GM21526 (cell line): ENCODE results near the gene PPP4R2.

Source experiments
- ATAC-seq: cut with Tn5 transposase; IDR thresholded peaks from one replicate; pipeline ENCODE4 v1.9.1; 2021; ENCODE audit warnings: moderate library complexity; ENCODE audit not compliant: unreplicated experiment, low FRiP score

Gene PPP4R2

DNA sequence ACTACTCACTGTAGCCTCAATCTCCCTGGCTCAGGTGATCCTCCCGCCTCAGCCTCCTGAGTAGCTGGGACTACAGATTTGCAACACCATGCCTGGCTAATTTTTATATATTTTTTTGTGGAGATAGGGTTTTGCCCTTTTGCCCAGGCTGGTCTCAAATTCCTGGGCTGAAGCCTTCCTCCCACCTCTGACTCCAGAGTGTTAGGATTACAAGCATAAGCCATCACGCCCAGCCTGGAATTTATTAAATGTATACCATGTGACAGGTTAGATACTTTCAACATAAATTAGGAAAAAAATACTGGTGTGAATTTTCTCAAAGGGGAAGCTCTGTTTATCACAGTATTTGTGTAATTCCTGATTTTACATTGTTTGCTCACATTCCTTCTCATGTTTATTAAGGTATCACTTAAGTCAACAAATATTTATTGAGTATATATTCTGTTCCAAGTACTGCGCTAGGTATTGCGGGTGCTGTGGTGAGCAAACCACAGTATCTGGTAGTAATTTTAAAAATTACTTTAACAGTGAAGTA lies 24.8 kb downstream of the PPP4R2 start:
- no peak for ATAC-seq

GRCh38 chr3:73024836-73025235 lies 28.2 kb downstream of the PPP4R2 start:
- no peak for ATAC-seq

DNA sequence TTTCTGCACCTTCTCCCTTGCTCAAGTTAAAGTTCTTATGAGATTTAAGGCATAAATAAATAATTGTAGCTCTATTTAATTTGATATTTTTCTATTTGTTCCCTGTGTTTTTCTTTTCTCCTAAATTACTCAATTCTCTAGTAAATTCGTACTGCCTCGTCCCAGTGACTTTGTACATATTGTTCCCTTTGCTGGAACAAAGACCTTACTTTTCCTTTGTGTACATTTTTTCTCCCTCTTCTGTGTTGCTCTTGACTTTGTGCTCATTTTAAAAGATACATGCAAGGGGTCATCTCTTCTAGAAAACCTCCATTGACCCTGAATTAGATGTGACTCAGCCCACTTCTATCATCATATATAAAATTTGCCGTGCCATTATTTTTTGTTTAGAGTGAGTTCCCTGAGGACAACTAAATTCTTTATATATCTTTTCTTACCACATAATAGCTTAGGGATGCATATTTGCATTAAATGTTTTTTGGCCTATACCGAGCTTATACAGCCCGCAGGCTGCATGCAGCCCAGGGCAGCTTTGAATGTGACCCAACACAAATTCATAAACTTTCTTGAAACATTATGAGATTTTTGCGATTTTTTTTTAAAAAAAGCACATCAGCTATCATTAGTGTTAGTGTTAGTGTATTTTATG lies 29.6 kb downstream of the PPP4R2 start:
- no peak for ATAC-seq

GRCh38 chr3:73026760-73027113 lies 30.1 kb downstream of the PPP4R2 start:
- no peak for ATAC-seq

DNA sequence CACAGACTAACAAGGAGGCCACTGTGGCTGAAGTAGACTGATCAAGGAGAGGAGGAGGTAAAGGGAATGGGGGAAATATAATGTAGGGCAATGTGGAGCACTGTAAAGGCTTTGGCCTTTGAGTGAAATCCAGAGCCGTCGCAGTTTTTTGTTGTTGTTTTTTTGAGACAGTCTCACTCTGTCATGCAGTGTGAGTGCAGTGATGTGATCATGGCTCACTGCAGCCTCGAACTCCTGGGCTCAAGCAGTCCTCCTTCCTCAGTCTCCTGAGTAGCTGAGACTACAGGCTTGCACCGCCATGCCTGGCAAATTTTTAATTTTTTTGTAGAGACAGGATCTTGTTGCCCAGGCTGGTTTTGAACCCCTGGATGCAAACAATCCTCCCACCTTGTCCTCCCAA lies 32.2 kb downstream of the PPP4R2 start:
- no peak for ATAC-seq

DNA sequence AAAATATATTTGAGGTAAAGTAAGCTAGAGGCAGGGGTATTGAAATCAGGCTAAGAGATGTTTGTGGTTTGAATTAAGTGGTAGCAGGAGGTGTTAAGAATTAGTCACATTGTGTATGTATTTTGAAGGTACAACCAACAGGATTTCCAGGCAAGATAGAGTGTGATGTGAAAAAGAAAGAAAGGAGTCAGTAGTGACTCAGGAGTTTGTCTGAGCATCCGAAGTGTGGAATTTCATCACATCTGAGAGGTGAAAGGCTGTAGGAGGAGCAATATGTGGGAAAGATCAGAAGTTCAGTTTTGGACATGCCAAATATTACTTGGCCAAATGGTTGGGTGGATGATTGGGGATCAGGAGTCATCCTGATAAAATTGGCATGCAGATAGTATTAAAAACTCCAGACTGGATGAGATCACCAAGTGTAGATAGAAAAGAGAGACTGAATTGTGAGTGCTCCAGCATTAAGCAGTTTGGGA lies 32.7 kb downstream of the PPP4R2 start:
- no peak for ATAC-seq

DNA sequence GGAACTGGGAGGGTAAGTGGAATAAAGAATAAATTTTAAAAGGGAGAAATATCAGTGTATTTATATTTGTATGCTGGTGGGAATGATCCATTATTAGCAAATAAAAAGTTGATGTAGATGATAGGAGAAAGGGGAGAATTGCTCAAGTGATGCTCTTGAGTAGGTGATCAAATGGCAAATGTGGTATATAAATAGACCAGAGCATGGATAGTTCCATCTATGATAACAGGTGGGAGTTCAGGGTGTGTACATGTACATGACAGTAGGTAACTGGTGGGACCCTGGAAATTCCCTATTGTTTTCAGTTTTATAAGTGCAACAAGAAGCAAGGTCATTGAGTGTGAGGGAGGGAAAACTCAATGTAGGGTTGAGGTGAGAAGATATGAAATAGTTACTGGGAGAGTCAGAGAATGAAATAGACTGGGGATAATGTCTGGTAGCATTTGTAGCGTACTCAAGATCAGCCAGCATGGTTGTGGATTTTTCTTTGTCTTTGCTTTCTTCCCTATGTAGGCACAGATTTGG lies 33.5 kb downstream of the PPP4R2 start:
- ATAC-seq, result no peak

GRCh38 chr3:73031573-73032103 lies 35.0 kb downstream of the PPP4R2 start:
- no peak for ATAC-seq

DNA sequence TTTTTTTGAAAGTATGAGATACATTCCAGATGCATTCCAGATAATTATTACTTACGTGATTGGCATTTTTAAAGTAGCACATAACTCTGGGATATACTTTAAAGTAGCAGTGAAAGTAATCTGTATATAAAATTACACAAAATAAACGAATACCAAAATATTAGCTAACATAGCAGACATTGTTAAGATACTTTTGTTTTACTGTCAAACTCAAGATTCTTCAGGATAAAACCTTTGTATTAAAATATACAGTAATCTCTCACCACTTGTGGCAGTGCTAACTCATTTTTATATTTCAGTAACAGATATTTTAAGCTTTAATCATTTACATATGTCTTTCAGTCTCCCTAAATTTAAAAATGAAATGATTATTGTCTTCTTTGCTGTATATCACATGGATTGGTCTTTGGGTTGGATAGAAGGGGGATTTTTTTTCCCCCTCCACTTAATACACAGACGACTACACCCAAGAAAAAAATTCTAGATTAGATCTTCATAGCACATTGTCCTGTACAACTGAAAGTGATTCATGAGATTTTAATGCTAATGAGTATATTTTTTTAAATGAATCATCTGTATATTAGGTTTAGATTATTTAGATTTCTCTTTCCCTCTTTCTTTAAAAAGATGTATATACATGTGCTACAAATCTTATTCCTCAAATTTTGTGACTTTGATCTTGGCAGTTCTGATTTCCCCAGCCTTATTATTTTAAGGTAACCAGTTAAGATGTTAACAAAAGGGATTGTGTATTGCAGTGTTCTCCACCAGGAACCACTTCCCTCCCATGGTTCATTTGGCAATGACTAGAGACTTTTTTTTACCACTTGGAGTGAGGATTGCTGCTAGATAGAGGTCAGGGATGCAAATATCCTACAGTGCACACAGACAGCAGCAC lies 40.3 kb downstream of the PPP4R2 start:
- no peak for ATAC-seq

DNA sequence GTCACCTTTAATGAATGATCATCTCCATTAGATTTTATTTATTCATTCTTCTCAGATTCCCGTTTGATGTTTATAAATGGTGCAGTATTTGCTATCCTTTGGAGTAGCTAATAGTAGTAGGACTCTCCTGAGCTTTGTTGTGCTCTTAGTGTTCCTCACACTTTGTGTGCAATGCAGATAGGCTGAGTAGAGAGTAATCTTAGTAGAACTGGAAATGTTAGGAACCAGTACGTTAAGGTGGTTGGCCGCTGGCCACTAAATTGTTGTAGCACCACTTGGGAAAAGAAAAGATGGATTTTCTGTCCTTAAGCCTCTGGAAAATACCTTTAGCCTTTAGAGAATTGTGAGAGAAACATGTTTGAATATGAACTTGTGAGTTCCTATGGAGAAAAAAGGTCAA lies 44.9 kb downstream of the PPP4R2 start:
- ATAC-seq, result no peak

DNA sequence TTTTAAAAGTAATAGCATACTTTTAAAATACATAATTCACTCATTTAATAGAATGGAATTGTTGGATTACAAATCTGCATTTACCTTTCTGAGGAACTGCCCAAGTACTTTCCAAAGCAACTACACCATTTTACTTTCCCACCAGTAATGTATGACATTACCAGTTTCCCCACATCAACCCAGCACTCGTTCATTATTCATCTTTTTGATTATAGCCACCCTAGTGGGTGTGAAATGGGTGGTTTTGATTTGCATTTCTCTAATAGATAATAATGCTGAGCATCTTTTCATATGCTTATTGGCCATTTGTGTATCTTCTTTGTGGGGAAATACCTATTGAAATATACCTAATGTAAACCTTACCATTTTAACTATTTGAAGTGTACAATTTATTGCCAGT lies 46.8 kb downstream of the PPP4R2 start:
- no peak for ATAC-seq

DNA sequence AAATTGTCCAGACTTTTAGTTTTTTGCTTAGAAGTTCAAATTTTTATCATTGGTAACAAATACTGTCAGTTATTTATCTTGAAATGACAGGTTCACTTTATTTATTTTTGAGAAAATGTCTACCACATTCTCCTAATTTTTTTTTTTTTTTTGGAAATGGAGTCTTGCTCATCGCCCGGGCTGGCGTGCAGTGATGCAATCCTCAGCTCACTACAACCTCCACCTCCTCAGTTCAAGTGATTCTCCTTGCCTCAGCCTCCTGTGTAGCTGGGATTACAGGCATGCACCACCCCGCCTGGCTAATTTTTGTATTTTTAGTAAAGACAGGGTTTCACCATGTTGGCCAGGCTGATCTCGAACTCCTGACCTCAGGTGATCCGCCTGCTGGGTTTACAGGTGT lies 48.8 kb downstream of the PPP4R2 start:
- ATAC-seq, result no peak

DNA sequence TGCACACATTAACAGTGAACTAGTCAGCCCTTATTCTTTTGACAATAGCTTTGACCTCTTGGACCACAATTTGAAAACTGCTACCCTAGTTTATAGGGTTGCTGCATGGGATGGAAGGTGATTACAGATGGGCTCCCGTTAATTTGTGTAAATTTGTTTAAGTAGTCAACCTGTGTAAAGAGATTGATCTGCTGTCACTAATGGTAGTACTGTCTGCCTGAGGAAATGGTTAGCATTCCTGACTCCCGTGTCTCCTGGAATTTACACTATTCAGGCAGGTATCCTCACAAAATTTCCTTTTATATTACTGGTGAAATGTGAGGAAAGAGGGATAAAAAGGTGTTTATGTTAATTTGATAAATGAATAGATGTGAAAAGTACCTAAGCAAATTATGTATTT lies 49.6 kb downstream of the PPP4R2 start:
- no peak for ATAC-seq

DNA sequence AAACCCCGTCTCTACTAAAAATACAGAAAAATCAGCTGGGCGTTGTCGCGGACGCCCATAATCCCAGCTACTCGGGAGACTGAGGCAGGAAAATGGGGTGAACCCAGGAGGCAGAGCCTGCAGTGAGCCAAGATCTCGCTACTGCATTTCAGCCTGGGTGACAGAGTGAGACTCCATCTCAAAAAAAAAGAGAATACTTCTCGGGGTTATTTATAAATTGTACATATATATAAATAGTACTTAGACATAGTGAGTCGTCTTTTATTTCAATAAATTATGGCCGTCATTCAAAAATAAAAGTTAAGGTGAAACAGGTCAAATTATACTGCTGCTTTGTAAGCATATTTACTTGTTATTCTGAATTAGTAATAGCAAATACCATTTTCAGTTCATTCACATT lies 52.7 kb downstream of the PPP4R2 start:
- ATAC-seq, result no peak

- no peak for ATAC-seq
These were observed 56.2 kb downstream of the PPP4R2 start for GRCh38 chr3:73052857-73053256.

GRCh38 chr3:73055583-73055982 lies 59.0 kb downstream of the PPP4R2 start:
- no peak for ATAC-seq

- ATAC-seq, result no peak
These were observed 59.6 kb downstream of the PPP4R2 start for GRCh38 chr3:73056014-73056844.

- no peak for ATAC-seq
These were observed 60.2 kb downstream of the PPP4R2 start for GRCh38 chr3:73056845-73057150.

DNA sequence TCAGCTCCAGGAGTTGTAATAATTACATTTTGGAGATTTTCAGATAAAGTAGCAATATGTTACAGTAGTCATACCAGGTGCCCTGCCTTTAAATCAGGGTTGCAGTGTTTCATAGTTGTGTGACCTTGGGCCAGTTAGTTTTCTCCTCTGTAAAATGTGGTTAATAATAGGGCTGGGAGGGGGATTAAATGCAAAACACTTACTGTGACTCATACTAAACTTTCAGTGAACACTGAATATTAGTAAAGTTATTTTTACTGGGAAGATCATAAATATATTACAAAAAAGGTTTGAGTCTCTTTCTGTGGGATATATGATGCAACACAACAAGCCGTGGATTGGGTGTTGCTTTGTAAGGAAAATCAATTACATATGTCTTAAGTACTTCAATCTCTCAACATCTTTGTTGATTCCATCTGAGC lies 63.7 kb downstream of the PPP4R2 start:
- ATAC-seq, result no peak

DNA sequence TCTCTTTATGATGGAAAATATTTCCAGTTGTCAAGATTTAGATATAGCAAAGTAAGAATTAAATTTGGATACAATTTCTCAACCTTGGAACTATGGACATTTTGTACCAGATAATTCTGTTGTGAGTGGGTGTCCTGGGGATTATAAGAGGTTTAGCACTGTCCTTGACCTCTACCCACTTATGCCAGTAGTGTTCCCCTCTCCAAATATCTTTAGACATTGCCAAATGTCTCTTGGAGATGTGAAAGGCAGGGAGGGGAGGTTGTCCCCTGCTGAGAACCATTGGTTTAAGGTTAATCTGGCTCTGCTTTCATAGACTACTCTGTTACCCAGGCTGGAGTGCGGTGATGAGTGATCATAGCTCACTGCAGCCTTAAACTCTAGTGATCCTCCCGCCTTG lies 64.8 kb downstream of the PPP4R2 start, which contains the start of gene EBLN2:
TSS of gene EBLN2 (plus strand) at position 244 of the 400 bp plus-strand sequence. CDS start 423 bp downstream, outside the sequence.
- ATAC-seq, result no peak
